H1 (cell line): Measurements from ENCODE around the gene PRKN. TPM values are rescaled to one million over a fixed set of nuclear protein-coding genes. Genes with fewer than 3 reads are reported as not detected.

Source experiments
- BCL11A ChIP-seq, 2 experiments: IDR thresholded peaks; one replicate each; pipeline ENCODE4 v1.6.1; 2011; ENCODE audit warnings: low read depth in 2 of 2, low read length in 2 of 2, mild to moderate bottlenecking in 2 of 2
- CHD7 ChIP-seq: fragments of 300-600 bp; sonication (generic); IDR thresholded peaks from 2 replicates; pipeline ENCODE4 v1.7.1; 2012; ENCODE audit warnings: low read length, moderate library complexity, mild to moderate bottlenecking, inconsistent platforms; ENCODE audit not compliant: insufficient replicate concordance
- CREB1 ChIP-seq: IDR thresholded peaks from 2 replicates; pipeline ENCODE4 v1.6.1; 2012; ENCODE audit warnings: inconsistent platforms
- E2F6 ChIP-seq: IDR thresholded peaks from 2 replicates; pipeline ENCODE4 v1.6.1; 2012; ENCODE audit warnings: inconsistent platforms
- POLR2AphosphoS5 ChIP-seq: IDR thresholded peaks from 2 replicates; pipeline ENCODE4 v1.6.1; 2011; ENCODE audit warnings: low read depth, low read length
- SIX5 ChIP-seq: IDR thresholded peaks from 2 replicates; pipeline ENCODE4 v1.6.1; 2011; ENCODE audit warnings: mild to moderate bottlenecking, low read depth, low read length
- SP2 ChIP-seq: IDR thresholded peaks from 2 replicates; pipeline ENCODE4 v1.6.1; 2012; ENCODE audit warnings: mild to moderate bottlenecking, low read length, inconsistent platforms
- SP4 ChIP-seq: IDR thresholded peaks from 2 replicates; pipeline ENCODE4 v1.6.1; 2012; ENCODE audit warnings: low read length, inconsistent platforms
- TBP ChIP-seq: IDR thresholded peaks from 2 replicates; pipeline ENCODE4 v1.6.1; 2011; ENCODE audit warnings: low read depth, low read length, improper control_type of control experiment
- USF2 ChIP-seq: IDR thresholded peaks from 2 replicates; pipeline ENCODE4 v1.6.1; 2011; ENCODE audit warnings: low read length, improper control_type of control experiment
- ZNF274 ChIP-seq: IDR thresholded peaks from 2 replicates; pipeline ENCODE4 v1.7.0; 2012; ENCODE audit warnings: low read length, borderline replicate concordance; ENCODE audit errors: extremely low read depth
- polyA plus RNA-seq, 7 experiments: library from polyadenylated mRNA; depleted of rRNA in 3 of 7; stranded (reverse) in 5 of 7; unstranded in 2 of 7; fragments of >200 nt in 5 of 7; fragments of 200-250 nt in 2 of 7; gene quantifications; 1 replicate in 5 of 7; 2 replicates in 1 of 7; 4 replicates in 1 of 7; pipeline versions ENCODE4 v1.2.1 to v1.2.3, GENCODE V29; 2011 to 2013; ENCODE audit warnings: missing spikeins in 2 of 7, mixed read lengths in 2 of 7
- total RNA-seq: library from RNA; stranded (reverse); fragmentation: NEBNext Ultra II Directional; extraction: Animal tissue kit (Norgen Biotek cat#: 25700); gene quantifications from 2 replicates; pipeline ENCODE4 v1.2.1, GENCODE V29; 2021

The PRKN gene
- total and polyA plus RNA-seq, 2 of the 8 experiments (the other 6 are each of a cell fraction or from before 2014, with no cell fraction given), result 0.13 to 0.29 TPM

- no peak for TF ChIP-seq CHD7
- TF ChIP-seq ZNF274, result no peak
- no peak for TF ChIP-seq CREB1
- TF ChIP-seq E2F6, result no peak
- no peak for TF ChIP-seq SP4
- no peak for TF ChIP-seq BCL11A (IDR thresholded peaks at IDR 0.05; ENCODE audit: low read depth in 2 of 2, low read length in 2 of 2)
- TF ChIP-seq TBP, result no peak
- TF ChIP-seq SP2, result no peak
- no peak for TF ChIP-seq SIX5
- no peak for TF ChIP-seq POLR2AphosphoS5
- TF ChIP-seq USF2, result no peak
Measured at GRCh38 chr6:162085561-162085960, 642.0 kb downstream of the PRKN start (continued).
